ENCODE data around the gene NUMB. TPM values are rescaled to one million over a fixed set of nuclear protein-coding genes. Genes with fewer than 3 reads are reported as not detected.

Gene NUMB
- total RNA-seq, 6 donors from 2014 or later: 85.6 to 169 (median 118) TPM

DNA sequence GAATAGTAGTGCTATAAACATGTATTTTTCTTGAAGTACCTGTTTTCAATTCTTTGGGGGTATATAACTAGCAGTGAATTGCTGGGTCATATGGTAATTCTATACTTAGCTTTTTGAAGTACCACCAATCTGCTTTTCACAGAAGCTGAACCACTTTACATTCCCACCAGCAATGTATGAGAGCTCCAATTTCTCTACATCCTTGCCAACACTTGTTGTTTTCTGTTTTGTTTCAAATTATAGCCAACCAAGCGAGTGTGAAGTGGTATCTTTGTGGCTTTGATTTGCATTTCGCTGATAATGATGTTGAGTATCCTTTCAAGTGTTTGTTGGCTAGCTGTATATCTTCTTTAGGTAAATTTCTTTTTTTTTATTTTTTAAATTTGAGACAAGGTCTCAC is 125.3 kb downstream of the NUMB start:
- Histone ChIP-seq H3K4me3 (no peak overlapping the region), H3K36me3 (peaks cover 0 to 7% (median 0%) of the 10 kb centered on the region in 4 donors), H3K27ac (no peak overlapping the region), H3K27me3 (no peaks in the 10 kb centered on the region), H3K9me3 (no peaks in the 10 kb centered on the region), H3K4me1 (no peaks in the 10 kb centered on the region)
- DNase-seq (no peak), ATAC-seq (ENCODE audit: low FRiP score in 2 of 2) (no peak)
- 84 to 91% methylated on average over 2 of the region's 2 CpGs for WGBS, 2 donors
- TF ChIP-seq POLR2AphosphoS5 (IDR thresholded peaks at IDR 0.05) (no peak), POLR2A (IDR thresholded peaks at IDR 0.05) (no peak), EP300 (IDR thresholded peaks at IDR 0.05) (no peak)
- TF ChIP-seq, protein P1, sequence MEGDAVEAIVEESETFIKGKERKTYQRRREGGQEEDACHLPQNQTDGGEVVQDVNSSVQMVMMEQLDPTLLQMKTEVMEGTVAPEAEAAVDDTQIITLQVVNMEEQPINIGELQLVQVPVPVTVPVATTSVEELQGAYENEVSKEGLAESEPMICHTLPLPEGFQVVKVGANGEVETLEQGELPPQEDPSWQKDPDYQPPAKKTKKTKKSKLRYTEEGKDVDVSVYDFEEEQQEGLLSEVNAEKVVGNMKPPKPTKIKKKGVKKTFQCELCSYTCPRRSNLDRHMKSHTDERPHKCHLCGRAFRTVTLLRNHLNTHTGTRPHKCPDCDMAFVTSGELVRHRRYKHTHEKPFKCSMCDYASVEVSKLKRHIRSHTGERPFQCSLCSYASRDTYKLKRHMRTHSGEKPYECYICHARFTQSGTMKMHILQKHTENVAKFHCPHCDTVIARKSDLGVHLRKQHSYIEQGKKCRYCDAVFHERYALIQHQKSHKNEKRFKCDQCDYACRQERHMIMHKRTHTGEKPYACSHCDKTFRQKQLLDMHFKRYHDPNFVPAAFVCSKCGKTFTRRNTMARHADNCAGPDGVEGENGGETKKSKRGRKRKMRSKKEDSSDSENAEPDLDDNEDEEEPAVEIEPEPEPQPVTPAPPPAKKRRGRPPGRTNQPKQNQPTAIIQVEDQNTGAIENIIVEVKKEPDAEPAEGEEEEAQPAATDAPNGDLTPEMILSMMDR (IDR thresholded peaks at IDR 0.05): no peak

DNA sequence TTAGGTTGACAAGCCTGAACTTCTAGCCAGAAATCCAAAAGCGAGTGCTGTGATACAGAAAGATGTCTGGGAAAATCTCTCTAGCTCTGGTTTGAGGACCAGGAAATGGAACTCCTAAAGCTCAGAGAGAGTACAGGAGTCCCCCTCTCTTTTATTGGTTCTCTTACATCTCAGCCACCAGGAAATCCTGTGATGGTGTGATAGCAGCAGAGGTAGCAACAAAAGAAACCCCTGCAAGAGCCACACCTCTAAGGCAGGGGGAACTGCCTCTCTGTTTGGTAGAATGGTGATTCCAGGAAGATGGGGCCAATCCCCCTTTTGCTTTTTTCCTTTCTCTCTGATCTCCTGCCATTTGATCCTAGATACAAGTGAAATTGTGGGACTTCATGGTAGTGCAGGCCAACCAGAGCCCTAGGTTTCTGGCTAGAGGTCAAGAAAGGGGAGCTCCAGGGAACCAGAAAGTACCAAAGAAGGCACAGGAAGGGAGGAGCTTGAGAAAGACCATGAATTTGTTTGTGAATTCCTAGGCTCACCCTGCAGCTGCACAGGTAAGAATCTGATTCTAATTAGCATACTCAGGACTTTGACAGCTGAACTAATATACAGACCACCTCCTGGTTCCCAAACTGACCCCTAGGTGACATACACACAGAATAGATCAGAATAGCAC is 132.6 kb downstream of the NUMB start:
- Histone ChIP-seq H3K9me3 (no peaks in the 10 kb centered on the region), H3K36me3 (peaks cover 0 to 11% (median 2%) of the 10 kb centered on the region in 4 donors), H3K27ac (no peak overlapping the region), H3K4me1 (peaks cover 12 to 13% (median 13%) of the 10 kb centered on the region in 4 donors), H3K4me3 (no peak overlapping the region), H3K27me3 (no peaks in the 10 kb centered on the region)
- ATAC-seq (ENCODE audit: low FRiP score in 2 of 2): no peak
- DNase-seq: no peak
- 92 to 94% methylated on average over 1 of the region's 1 CpG for WGBS, 2 donors
- no peak for TF ChIP-seq POLR2AphosphoS5 (IDR thresholded peaks at IDR 0.05)
- TF ChIP-seq, protein P1 (IDR thresholded peaks at IDR 0.05): no peak
- TF ChIP-seq EP300 (IDR thresholded peaks at IDR 0.05): no peak
- TF ChIP-seq POLR2A (IDR thresholded peaks at IDR 0.05): no peak

DNA sequence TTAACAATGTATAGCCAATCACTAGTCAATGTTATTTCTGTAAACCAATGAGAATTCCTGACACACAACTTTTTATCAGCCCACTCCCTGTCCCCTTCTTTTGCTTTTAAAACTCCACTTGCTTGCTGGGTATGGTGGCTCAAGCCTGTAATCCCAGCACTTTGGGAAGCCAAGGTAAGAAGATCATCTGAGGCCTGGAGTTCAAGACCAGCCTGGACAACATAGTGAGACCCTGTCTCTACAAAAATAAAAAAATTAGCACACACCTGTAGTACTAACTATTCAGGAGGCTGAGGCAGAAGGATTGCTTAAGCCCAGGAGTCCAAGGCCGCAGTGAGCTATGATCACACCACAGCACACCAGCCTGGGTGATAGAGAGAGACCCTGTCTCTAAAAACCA is 133.3 kb downstream of the NUMB start:
- Histone ChIP-seq H3K9me3 (no peaks in the 10 kb centered on the region), H3K4me1 (peaks cover 12 to 13% (median 13%) of the 10 kb centered on the region in 4 donors), H3K4me3 (no peak overlapping the region), H3K36me3 (peaks cover 0 to 11% (median 2%) of the 10 kb centered on the region in 4 donors), H3K27me3 (no peaks in the 10 kb centered on the region), H3K27ac (no peak overlapping the region)
- no peak for DNase-seq
- TF ChIP-seq EP300 (IDR thresholded peaks at IDR 0.05): no peak
- TF ChIP-seq, protein P1 (IDR thresholded peaks at IDR 0.05): no peak
- TF ChIP-seq POLR2A (IDR thresholded peaks at IDR 0.05): no peak
- no peak for TF ChIP-seq POLR2AphosphoS5 (IDR thresholded peaks at IDR 0.05)
- WGBS, 2 donors: 96 to 100% methylated on average over 1 of the region's 1 CpG
- no peak for ATAC-seq (ENCODE audit: low FRiP score in 2 of 2)

DNA sequence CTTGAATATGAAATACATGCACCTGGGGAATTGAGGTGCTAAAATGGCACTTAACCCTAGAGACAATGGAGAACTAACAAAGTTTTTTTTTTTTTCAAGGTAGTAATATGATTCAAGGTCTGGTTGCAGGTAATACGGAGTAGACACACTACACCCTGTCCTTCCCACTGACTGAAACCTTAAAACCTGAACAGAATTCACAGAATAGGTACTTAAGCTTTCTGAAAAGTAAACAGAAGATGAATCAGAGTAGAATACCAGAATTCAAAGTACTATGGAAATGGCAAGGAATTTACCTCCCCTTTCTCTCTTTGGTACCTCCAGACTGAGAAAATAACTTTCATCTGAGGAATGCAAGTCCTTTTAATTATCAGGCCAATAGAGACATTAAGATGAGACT is 133.8 kb downstream of the NUMB start:
- H3K4me3 ChIP-seq: no peak overlapping the region
- H3K27ac ChIP-seq: no peak overlapping the region
- peaks cover 0 to 11% (median 2%) of the 10 kb centered on the region in 4 donors for H3K36me3 ChIP-seq
- H3K9me3 ChIP-seq: no peaks in the 10 kb centered on the region
- DNase-seq: no peak
- H3K27me3 ChIP-seq: no peaks in the 10 kb centered on the region
- TF ChIP-seq EP300 (IDR thresholded peaks at IDR 0.05) (no peak), POLR2AphosphoS5 (IDR thresholded peaks at IDR 0.05) (no peak), POLR2A (IDR thresholded peaks at IDR 0.05) (no peak)
- TF ChIP-seq, protein P1 (IDR thresholded peaks at IDR 0.05): no peak
- WGBS, 2 donors: 78 to 84% methylated on average over 1 of the region's 1 CpG
- peaks cover 12 to 13% (median 13%) of the 10 kb centered on the region in 4 donors for H3K4me1 ChIP-seq
- peak in 1 of 2 donors; percentile 26 for ATAC-seq (ENCODE audit: low FRiP score in 2 of 2)
